Epidermal melanocyte (primary cell): ENCODE results near the gene CD2.

Experiments used
- DNase-seq: peaks from one replicate; pipeline ENCODE4 v3.0.0; 2011; ENCODE audit warnings: low spot score; ENCODE audit not compliant: insufficient read length

CD2 gene

GRCh38 chr1:116760487-116760886 lies 6.3 kb downstream of the CD2 start:
- DNase-seq: no peak

- no peak for DNase-seq
These were observed 6.9 kb downstream of the CD2 start for GRCh38 chr1:116760996-116761665.

- no peak for DNase-seq
These were observed 8.1 kb downstream of the CD2 start for GRCh38 chr1:116762281-116762680.

GRCh38 chr1:116762781-116763115 lies 8.5 kb downstream of the CD2 start:
- DNase-seq: no peak

- no peak for DNase-seq
These were observed 9.0 kb downstream of the CD2 start for GRCh38 chr1:116763116-116763786.

- no peak for DNase-seq
These were observed 9.7 kb downstream of the CD2 start for GRCh38 chr1:116763787-116764465.

- no peak for DNase-seq
These were observed 10.3 kb downstream of the CD2 start for GRCh38 chr1:116764466-116764898.

GRCh38 chr1:116764906-116765862 lies 11.0 kb downstream of the CD2 start:
- DNase-seq: no peak

- DNase-seq: no peak
These were observed 11.7 kb downstream of the CD2 start for GRCh38 chr1:116765962-116766361.

GRCh38 chr1:116766616-116767469 lies 12.6 kb downstream of the CD2 start:
- no peak for DNase-seq

GRCh38 chr1:116767782-116768382 lies 13.7 kb downstream of the CD2 start:
- DNase-seq: no peak

- no peak for DNase-seq
These were observed 14.3 kb downstream of the CD2 start for GRCh38 chr1:116768416-116769103.

GRCh38 chr1:116769104-116769452 lies 14.8 kb downstream of the CD2 start:
- no peak for DNase-seq

GRCh38 chr1:116769561-116769977 lies 15.3 kb downstream of the CD2 start:
- DNase-seq: no peak

- no peak for DNase-seq
These were observed 15.8 kb downstream of the CD2 start for GRCh38 chr1:116769994-116770393.

GRCh38 chr1:116770625-116771024 lies 16.4 kb downstream of the CD2 start:
- no peak for DNase-seq

GRCh38 chr1:116771997-116772647 lies 17.9 kb downstream of the CD2 start:
- no peak for DNase-seq

- DNase-seq: peak; percentile 37
These were observed 18.4 kb downstream of the CD2 start for GRCh38 chr1:116772648-116773045.

- DNase-seq: no peak
These were observed 21.0 kb downstream of the CD2 start for GRCh38 chr1:116775116-116775752.
